ENCODE measurements around the gene RNF32.

DNA sequence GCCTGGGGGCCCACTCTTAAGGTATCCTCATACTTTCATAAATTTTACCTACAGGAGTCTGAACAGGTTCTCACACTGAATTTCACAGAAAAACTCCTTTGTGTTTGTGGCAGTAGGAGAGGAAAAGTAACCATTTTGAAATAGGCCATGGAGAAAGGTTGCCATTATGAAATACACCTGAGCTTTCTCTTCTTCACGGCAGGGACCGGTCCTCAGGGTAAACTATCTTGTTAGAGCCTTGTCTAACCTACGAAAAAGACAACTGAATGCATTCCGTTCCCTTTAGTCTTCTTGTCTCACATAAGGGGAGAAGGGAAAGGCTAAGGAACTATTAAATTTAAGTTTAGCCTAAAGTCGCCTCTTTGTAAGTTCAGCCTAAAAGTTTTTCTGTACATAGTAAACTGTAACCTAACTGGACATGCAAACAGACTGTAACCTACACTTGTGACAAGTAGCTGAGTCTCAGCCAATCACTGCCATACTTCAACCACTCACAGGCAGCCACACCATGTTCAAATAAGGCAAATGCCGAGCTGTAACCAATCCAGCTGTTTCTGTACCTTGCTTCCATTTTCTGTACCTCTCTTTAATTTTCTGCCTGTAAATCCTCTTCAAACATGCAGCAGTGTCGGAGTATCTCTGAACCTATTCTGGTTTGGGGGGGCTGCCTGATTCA lies 14.2 kb upstream of the RNF32 start:
- TF ChIP-seq, protein P1, sequence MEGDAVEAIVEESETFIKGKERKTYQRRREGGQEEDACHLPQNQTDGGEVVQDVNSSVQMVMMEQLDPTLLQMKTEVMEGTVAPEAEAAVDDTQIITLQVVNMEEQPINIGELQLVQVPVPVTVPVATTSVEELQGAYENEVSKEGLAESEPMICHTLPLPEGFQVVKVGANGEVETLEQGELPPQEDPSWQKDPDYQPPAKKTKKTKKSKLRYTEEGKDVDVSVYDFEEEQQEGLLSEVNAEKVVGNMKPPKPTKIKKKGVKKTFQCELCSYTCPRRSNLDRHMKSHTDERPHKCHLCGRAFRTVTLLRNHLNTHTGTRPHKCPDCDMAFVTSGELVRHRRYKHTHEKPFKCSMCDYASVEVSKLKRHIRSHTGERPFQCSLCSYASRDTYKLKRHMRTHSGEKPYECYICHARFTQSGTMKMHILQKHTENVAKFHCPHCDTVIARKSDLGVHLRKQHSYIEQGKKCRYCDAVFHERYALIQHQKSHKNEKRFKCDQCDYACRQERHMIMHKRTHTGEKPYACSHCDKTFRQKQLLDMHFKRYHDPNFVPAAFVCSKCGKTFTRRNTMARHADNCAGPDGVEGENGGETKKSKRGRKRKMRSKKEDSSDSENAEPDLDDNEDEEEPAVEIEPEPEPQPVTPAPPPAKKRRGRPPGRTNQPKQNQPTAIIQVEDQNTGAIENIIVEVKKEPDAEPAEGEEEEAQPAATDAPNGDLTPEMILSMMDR (IDR thresholded peaks at IDR 0.05) = no peak
- TF ChIP-seq POLR2AphosphoS5 (IDR thresholded peaks at IDR 0.05) (no peak), EP300 (IDR thresholded peaks at IDR 0.05; ENCODE audit: low read depth) (no peak)
